GM21723 (cell line): Measurements from ENCODE around the gene C5AR2.
"Not testable (repeated sequence)": the region's sequence is repeated elsewhere in the genome, so short reads cannot be mapped to it uniquely, and the experiment has no call there.

Experiments
- ATAC-seq: cut with Tn5 transposase; IDR thresholded peaks from one replicate; pipeline ENCODE4 v1.9.1; 2021; ENCODE audit warnings: mild to moderate bottlenecking, moderate library complexity; ENCODE audit not compliant: unreplicated experiment

Gene C5AR2

GRCh38 chr19:47383890-47384289, 51.9 kb downstream of the C5AR2 start:
- not testable (repeated sequence) for ATAC-seq

- not testable (repeated sequence) for ATAC-seq
Measured at GRCh38 chr19:47384533-47384932, 52.6 kb downstream of the C5AR2 start.

GRCh38 chr19:47386582-47386981, 54.6 kb downstream of the C5AR2 start:
- not testable (repeated sequence) for ATAC-seq

GRCh38 chr19:47387623-47388022, 55.6 kb downstream of the C5AR2 start:
- not testable (repeated sequence) for ATAC-seq

GRCh38 chr19:47388721-47389120, 56.7 kb downstream of the C5AR2 start:
- ATAC-seq, result not testable (repeated sequence)

GRCh38 chr19:47389150-47389556, 57.2 kb downstream of the C5AR2 start:
- no peak for ATAC-seq

- ATAC-seq, result no peak
Measured at GRCh38 chr19:47390533-47391488, 58.8 kb downstream of the C5AR2 start.

GRCh38 chr19:47391510-47392223, 59.7 kb downstream of the C5AR2 start:
- no peak for ATAC-seq
